GM21390 (cell line): ENCODE results near the gene SLC25A28.

ENCODE experiments used
- ATAC-seq: cut with Tn5 transposase; IDR thresholded peaks from one replicate; pipeline ENCODE4 v1.9.1; 2021; ENCODE audit not compliant: unreplicated experiment

The SLC25A28 gene, protein sequence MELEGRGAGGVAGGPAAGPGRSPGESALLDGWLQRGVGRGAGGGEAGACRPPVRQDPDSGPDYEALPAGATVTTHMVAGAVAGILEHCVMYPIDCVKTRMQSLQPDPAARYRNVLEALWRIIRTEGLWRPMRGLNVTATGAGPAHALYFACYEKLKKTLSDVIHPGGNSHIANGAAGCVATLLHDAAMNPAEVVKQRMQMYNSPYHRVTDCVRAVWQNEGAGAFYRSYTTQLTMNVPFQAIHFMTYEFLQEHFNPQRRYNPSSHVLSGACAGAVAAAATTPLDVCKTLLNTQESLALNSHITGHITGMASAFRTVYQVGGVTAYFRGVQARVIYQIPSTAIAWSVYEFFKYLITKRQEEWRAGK

DNA sequence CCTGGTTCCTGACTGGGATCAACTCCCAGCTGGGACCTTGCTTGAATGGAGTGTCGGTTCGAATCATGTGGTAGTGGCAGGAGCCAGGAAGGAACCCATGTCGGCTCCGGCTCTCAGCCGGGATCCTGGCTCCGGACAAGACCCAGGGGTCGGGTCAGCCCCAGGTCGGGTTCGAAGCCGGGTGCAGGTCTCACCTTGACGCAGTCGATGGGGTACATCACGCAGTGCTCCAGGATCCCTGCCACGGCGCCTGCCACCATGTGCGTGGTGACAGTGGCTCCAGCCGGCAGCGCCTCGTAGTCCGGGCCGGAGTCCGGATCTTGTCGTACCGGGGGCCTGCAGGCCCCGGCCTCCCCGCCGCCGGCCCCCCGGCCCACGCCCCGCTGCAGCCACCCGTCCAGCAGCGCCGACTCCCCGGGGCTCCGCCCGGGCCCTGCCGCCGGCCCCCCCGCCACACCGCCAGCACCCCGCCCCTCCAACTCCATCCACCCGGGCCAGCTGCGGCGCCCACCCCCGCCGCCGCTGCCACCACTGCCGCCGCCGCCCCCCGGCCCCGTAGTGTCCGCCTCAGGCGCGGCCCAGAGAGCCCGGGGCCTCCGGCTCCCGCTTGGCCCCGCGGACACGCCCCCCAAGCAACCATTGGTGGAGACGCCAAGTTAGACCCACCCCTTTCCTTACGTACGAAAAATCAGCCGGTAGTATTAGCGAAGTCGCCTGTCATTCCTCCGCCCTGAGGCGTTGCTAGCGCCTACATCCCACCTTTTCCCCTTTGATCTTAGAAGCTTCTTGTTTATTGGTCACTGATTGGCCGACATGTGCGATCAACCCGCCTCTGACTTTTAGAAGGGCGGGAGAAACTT lies at the start of gene SLC25A28:
SLC25A28 (minus strand) TSS at position 589 of the 860 bp plus-strand sequence; CDS start at position 485, 104 bp downstream.
- ATAC-seq, result peak; percentile 76

DNA sequence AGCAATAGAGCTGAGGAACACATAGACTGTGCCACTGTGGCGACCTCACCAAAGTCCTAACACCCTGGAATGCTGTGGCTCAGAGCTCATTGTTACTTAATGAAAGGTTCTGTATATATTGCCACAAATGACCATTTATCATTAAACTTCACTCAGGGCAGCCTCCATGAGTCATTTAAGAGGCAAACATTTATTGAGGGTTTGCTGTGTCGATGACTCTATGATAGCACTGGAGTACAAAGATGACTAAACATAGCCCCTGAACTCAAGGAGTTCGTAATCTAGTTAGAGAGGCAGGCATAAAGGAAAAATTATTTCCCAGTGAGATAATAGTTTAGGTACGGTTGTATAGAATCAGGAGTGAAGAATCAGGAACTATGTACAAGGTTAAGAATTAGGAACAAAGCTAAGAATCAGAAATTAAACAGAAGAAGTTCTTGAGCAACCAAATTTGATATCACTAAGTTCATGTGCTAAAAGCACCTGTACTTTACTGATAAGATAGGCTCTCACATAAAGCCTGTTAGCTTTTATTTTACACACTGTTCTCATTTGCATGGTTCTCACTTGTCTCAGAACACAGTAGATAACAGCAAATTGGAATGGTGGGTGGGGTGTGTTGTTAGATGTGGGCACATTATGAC lies 47.0 kb upstream of the SLC25A28 start:
- ATAC-seq, result no peak

DNA sequence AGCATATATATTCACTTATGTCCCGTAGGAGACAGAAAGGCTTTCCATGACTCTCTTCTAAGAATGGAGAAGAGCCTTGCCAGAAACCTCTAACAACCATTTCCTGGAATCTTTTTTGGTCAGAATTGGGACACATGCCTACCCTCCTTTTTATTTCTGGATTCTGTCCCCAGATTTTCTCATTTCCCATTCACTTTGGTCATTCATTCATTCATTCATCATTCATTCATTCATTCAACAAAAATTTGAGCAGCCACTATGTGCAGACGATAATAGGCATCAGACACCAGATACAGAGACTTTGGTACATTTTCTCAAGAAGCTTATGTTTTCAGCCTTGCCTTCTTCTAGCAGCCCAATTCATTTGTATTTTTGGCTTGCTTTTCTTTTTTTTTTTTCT lies 45.1 kb upstream of the SLC25A28 start:
- no peak for ATAC-seq

DNA sequence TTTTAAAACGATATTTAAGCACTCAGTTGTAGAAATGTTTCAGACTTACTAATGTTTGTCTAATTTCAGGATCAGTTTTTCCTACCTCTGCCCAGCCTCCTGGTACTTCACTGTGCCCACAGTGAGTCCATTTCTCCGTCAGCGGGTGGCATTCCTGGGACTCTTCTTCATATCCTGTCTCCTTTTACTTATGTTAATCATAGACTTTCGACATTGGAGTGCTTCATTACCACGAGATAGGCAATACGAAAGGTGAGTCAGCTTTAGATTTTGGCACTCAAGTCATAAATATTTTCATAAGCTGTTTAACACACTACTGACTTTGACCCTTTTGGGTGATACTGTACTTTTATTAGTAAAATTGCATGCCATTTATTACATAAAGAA lies 41.1 kb upstream of the SLC25A28 start:
- no peak for ATAC-seq

- ATAC-seq, result no peak
Measured at GRCh38 chr10:99660662-99661376, 40.6 kb upstream of the SLC25A28 start.

DNA sequence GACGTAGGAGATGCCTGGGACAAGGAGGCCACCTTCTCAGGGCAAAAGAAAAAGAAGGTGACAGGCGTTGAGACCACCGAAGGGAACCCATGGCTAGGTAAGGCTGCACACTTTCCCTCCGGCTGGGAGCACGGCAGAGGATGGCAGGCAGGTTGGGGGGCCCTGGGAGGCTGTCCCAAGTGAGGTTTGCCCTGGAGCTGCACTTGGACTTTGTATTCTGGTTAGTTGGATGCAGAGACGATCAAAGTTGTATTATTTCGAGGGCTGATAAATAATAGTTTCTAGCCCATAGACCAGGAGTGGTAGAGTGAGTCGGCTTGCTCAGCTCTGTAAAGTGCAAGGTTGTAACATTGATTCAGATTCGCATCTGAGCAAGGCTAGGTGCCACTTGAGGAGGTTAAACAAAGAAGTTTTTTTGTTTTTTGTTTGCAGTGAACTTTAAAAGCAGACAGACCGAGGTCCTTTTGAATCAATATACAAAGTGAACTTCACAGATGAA lies 39.7 kb upstream of the SLC25A28 start:
- ATAC-seq, result no peak

DNA sequence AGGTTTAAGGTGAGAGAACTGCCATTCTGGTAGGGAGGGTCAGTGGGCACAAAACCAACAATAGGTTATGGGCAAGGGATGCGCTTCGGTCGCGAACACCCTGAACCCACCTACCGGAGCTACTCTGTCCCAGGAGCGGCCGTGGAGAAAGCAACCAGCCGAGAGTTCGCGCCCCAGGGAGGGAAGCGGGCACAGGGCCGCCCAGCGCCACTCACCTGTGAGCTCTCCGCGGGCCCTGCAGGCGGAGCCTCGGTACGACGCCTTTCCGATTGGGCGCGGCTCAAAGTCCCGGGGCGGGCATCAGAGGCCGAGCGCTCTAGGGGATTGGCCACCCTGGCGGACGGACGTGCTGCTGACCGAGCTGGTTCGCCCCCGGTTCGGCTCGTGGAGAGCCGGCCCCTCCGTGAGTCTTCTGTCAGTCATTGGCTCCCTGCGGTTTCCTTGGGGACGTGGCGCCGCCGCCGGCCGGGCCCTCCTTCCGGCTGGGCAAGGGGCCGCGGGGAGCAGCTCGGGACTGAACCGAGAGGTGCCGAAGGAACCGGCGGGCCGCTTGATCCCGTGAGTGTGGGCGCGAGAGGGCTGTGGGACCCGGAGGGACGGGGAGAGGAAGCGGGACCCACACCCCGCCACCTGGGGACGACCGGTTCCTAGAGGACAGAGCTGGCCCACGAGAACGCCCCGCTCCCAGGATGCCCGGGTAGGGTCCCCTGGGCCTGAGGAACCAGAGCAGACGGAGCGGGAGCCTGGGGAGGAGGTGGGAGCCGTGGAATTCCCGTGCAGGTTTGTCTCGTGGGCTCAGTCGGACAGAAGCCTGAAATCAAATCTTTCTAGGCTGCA lies 39.0 kb upstream of the SLC25A28 start, which contains the start of gene ENTPD7:
ENTPD7 (plus strand) TSS at position 479 of the 837 bp plus-strand sequence. CDS start 448 bp downstream, outside the sequence.
- peak; percentile 99 for ATAC-seq

GRCh38 chr10:99658622-99659030 lies 38.4 kb upstream of the SLC25A28 start:
- no peak for ATAC-seq

DNA sequence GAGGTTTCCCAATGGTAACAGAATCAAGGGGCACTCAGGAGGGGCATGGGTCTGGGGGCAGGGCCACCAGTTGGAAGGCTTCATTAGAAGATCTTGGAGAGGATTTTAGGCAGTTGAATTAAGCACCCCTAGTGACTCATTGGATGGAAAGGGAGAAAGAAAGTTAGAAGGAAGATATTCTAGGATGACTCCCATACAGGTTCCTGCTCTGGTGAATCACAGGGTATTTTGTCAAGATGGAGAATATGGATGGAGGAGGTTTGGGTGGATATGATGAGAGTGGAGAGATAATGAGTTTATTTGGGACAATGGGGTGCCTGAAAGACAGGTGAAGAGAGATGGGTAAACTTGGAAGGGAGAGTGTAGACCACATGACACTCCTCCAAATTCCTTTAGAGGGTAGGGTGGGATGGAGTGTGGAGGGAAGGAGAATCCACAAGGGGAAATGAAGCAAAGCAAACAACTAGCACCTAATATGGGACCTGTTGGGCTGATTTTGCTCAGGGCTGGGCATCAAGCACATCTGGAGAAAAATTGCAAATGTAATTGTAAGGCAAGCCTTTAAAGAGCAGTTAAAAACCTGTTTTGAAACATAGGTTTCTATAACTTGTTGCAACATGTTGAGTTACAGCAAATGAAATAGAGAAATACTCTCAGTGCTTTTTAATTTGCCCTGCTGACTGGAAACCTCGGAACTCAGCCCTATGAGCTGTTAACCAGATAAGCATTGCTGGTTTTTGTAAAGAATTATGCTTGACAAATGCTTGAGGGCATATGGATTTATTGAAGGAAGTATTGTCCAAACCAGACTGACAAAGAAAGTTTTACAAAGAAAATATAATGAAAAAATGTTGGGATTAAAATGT lies 36.2 kb upstream of the SLC25A28 start:
- no peak for ATAC-seq

DNA sequence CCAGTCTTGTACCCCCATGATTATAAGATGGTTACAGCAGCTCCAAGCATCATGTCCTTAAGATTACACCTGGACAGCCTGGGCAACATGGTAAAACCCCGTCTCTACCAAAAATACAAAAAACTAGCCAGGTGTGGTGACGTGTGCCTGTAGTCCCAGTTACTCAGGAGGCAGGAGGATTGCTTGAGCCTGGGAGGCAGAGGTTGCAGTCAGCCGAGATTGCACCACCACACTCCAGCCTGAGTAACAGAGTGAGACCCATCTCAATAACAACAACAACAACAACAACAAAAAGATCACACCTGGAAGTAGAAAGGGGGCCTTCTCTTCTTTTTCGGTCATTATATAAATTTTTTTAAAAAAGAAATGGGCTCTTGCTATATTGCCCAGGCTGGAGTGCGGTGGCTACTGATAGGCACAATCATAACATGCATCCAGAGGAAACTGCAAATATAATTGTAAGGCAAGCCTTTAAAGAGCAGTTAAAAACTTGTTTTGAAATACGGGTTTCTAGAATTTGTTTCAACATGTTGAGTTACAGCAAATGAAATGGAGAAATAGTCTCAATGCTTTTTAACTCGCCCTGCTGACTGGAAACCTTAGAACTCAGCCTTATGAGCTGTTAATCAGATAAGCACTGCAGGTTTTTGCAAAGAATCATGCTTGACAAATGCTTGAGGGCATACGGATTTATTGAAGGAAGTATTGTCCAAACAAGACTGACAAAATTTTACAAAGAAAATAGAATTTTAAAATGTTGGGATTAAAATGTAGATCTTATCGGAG lies 34.3 kb upstream of the SLC25A28 start:
- no peak for ATAC-seq

GRCh38 chr10:99652800-99653390 lies 32.7 kb upstream of the SLC25A28 start:
- ATAC-seq, result no peak

DNA sequence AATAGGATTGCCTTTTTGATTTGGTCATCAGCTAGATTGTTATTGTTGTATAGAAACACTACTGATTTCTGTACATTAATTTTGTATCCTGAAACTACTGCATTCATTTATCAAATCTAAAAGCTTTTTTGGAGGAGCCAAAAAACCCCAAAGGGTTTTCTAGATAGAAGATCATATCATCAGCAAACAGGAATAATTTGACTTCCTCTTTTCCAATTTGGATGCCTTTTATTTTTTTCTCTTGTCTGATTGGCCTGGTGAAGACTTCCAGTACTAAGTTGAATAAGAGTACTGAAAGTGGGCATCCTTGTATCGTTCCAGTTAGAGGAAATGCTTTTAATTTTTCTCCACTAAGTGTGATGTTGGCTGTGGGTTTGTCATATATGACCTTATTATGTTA lies 28.5 kb upstream of the SLC25A28 start:
- ATAC-seq, result no peak

DNA sequence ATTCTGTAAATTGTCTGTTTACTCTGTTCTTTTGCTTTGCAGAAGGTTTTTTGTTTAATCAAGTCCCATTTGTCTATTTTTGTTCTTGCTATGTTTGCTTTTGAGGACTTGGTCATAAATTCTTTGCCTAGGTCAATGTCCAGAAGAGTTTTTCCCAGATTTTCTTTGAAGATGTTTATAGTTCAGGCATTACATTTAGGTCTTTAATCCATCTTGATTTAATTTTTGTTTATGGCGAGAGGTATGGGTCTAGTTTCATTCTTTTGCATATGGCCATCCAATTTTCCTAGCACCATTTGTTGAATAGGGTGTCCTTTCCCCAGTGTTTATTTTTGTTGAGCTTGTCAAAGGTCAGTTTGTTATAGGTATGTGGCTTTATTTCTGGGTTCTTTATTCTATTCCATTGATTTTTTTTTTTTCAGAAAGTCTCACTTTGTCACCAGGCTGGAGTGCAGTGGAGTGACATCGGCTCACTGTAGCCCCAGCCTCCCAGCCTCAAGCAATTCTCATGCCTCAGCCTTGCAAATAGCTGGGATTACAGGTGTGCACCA lies 27.4 kb upstream of the SLC25A28 start:
- ATAC-seq, result no peak

DNA sequence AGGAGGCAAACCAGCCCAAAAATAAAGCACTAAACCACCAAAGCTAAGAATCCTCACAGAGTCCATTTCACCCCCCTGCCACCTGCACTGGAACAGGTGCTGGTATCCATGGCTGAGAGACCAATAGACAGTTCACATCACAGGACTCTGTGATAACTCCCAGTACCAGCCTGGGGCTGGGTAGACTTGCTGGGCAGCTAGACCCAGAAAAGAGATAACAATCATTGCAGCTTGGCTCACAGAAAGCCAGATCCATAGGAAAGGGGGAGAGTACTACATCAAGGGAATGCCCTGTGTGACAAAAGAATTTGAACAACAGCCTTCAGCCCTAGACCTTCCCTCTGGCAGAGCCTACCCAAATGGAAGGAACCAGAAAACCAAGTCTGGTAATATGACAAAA lies 13.6 kb upstream of the SLC25A28 start:
- ATAC-seq, result no peak

DNA sequence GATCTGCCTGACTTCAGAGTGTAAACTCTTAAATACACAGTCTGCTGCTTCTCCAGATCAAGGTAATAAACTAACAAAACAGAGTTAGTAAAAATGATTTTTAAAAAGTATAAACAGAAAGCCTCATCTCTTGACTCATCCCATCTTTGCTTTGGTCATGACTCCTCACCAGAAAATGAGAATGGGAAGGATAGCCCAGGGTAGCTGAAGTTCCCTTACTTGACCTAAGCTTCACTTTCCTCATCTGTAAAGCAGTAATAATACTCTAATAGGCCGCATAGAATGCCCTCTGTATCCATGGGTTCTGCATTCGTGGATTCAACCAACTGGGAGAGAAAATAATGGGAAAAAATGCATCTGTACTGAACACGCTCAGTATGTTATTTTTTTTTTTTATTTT lies 11.3 kb upstream of the SLC25A28 start:
- no peak for ATAC-seq

- no peak for ATAC-seq
Measured at GRCh38 chr10:99630991-99631390, 10.8 kb upstream of the SLC25A28 start.

- peak; percentile 53 for ATAC-seq
Measured at GRCh38 chr10:99630433-99630832, 10.2 kb upstream of the SLC25A28 start.
